ENCODE measurements around the gene CDH4.

The CDH4 gene

DNA sequence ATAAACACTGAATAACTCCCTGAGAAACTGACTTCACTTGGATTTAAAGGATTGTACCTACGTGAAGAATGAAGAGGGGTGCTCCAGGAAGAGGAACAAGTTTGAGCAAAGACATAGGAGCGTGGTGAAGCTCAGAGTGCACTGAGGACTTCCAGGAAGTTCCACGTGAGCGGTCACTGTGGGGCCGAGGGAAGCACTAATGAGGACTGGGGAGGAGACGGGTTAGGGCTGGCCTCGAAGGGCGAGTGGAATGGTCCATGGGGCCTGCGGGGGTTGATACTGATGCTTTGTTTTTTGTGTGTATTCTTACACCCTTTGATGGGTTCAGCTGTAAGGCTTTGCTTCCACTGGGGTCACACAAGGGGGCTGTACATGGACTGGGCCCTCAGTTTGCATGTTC is 91.9 kb downstream of the CDH4 start:
- H3K36me3 ChIP-seq (ENCODE audit: control insufficient read depth, insufficient read depth, low read length) = no peaks in the 10 kb centered on the region
- H3K4me3 ChIP-seq (ENCODE audit: low read depth, low read length) = no peak overlapping the region
- peaks cover 14% of the 10 kb centered on the region for H3K27me3 ChIP-seq (ENCODE audit: control insufficient read depth, insufficient read depth, low read length)

DNA sequence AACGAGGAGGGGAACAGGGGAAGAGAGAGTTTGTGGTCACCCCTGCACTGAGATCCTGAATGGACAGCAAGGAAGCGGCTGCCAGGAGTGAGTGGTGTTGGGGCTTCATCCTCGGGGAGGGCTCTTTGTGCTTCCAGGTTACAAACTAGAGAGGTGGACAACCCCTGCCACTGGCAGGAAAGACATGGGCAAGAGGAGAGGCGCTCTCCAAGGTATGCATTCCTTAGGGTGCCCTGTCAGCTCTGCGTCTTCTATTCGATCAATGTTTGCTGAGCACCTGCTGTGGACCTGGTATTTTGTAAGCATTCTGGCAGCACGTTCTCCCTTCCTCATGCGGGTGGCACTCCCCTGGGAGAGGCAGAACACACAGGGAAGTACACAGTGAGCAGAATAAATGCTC is 93.6 kb downstream of the CDH4 start:
- no peak overlapping the region for H3K9ac ChIP-seq (ENCODE audit: low read depth, low read length)
- H3K9me3 ChIP-seq (ENCODE audit: control insufficient read depth, insufficient read depth, low read length) = no peaks in the 10 kb centered on the region
- H3K36me3 ChIP-seq (ENCODE audit: control insufficient read depth, insufficient read depth, low read length) = no peaks in the 10 kb centered on the region
- H3K27me3 ChIP-seq (ENCODE audit: control insufficient read depth, insufficient read depth, low read length) = peaks cover 10% of the 10 kb centered on the region
- H3K4me3 ChIP-seq (ENCODE audit: low read depth, low read length) = no peak overlapping the region
- peaks cover 3% of the 10 kb centered on the region for H3K4me1 ChIP-seq (ENCODE audit: control insufficient read depth, insufficient read depth, low read length)

More for the DNA sequence above, 91.9 kb downstream of the CDH4 start:
- Histone ChIP-seq H3K4me1 (ENCODE audit: control insufficient read depth, insufficient read depth, low read length) (no peaks in the 10 kb centered on the region), H3K9me3 (ENCODE audit: control insufficient read depth, insufficient read depth, low read length) (no peaks in the 10 kb centered on the region), H3K9ac (ENCODE audit: low read depth, low read length) (no peak overlapping the region)

DNA sequence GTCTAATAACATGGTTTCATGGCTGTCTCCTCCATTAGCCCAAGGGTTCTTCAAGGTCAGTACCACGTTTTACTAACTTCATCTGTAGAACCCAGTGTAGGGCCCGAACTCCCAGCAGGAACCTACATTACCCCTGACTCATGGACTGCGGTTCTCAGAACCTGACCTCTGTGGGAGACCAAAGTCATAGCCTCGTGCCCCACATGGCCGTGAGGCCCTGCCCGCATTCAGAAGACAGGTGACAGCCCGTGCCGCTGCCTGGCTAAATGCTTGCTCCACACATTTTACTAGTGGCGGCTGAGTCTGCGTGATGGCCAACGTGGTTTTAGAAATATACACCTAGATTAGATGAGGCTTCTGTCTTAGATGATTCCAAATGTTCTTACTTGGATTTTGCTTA is 94.9 kb downstream of the CDH4 start:
- Histone ChIP-seq H3K4me1 (ENCODE audit: control insufficient read depth, insufficient read depth, low read length) (peaks cover 3% of the 10 kb centered on the region), H3K27me3 (ENCODE audit: control insufficient read depth, insufficient read depth, low read length) (peaks cover 10% of the 10 kb centered on the region), H3K36me3 (ENCODE audit: control insufficient read depth, insufficient read depth, low read length) (no peaks in the 10 kb centered on the region), H3K9ac (ENCODE audit: low read depth, low read length) (no peak overlapping the region), H3K4me3 (ENCODE audit: low read depth, low read length) (no peak overlapping the region), H3K9me3 (ENCODE audit: control insufficient read depth, insufficient read depth, low read length) (no peaks in the 10 kb centered on the region)

DNA sequence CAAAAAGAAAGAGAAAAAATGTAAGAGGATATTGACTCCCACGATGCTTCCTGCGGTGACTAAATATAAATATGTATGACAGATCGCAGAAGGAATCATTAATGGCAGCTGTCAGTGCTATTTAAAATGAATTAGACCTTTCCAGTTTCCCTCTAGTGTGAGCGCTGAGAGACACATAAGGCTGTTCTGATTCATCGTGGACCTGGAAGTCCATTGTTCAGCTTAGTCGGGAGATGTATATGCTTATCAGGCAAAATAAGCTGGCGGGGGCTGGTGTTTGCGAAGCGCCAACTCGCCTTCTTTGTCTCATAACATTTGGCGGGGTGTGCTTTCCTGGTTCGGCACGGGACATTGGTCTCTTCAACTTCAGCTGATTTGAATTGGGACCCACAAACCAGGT is 95.4 kb downstream of the CDH4 start:
- peaks cover 3% of the 10 kb centered on the region for H3K4me1 ChIP-seq (ENCODE audit: control insufficient read depth, insufficient read depth, low read length)
- H3K9ac ChIP-seq (ENCODE audit: low read depth, low read length) = no peak overlapping the region
- peaks cover 10% of the 10 kb centered on the region for H3K27me3 ChIP-seq (ENCODE audit: control insufficient read depth, insufficient read depth, low read length)
- H3K36me3 ChIP-seq (ENCODE audit: control insufficient read depth, insufficient read depth, low read length) = no peaks in the 10 kb centered on the region
- H3K4me3 ChIP-seq (ENCODE audit: low read depth, low read length) = no peak overlapping the region
- H3K9me3 ChIP-seq (ENCODE audit: control insufficient read depth, insufficient read depth, low read length) = no peaks in the 10 kb centered on the region

DNA sequence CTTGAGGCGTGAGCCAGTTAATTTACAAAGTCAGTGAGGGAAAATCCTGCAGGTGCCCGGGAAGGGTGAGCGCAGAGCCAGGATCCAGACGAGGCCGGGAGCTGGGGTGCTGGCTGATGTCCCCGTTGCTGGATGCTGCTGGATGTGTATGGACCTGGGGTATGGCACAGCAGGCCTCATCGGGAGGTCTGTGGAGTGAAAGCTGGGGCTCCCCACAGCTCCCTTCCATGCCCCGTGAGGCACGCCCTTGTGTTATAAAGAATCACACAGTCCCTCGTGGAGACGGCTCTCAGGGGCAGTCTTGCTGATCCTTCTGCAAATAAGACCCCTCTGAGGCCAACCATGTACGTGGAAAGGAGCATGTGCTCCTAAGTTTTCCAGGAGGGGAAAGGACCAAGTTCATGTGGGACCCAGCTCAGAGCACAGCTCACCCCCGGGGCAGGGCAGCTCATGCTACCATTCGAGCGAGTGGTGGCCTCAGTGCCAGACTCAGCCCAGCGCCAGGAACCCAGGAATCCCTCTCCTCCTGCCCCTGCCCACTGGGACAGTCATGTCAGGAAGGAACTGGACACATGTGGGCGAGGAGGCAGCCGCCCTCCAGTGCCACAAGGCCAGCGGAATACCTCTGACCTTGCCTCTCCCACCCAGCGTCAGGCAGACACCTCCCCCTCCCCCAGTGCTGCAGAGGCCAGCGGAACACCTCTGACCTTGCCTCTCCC is 97.5 kb downstream of the CDH4 start:
- Histone ChIP-seq H3K27me3 (ENCODE audit: control insufficient read depth, insufficient read depth, low read length) (peaks cover 7% of the 10 kb centered on the region), H3K9me3 (ENCODE audit: control insufficient read depth, insufficient read depth, low read length) (no peaks in the 10 kb centered on the region)

DNA sequence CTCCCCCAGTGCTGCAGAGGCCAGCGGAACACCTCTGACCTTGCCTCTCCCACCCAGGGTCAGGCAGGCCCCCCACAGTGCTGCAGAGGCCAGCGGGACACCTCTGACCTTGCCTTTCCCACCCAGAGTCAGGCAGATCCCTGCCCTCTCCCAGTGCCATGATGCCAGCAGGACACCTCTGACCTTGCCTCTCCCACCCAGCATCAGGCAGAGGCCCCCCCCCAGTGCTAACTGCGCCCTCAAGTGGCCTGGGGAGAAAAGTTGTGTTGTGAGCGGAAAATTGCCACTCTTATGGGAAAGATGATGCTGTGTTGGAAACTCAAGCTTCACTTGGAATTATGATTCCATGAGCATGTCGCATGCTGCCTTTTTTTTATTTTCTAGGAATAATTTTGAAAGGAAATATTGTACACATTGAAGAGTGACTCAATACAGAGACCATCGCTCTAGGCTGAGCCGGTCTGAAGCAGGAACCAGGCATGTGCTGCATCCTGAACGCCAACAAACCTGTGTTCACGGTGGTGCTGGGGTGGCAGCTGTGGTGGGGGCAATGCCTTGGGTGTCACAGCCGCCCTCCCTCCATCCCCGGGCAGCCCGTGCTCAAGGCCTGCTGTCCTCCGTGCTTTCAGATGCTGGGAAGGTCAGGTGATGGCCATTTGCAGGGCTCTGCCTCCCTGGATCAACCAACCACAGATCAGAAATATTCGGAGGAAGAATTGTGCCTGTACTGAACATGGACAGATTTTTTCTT is 98.6 kb downstream of the CDH4 start:
- H3K4me3 ChIP-seq (ENCODE audit: low read depth, low read length) = no peak overlapping the region
- H3K36me3 ChIP-seq (ENCODE audit: control insufficient read depth, insufficient read depth, low read length) = no peaks in the 10 kb centered on the region
- H3K9me3 ChIP-seq (ENCODE audit: control insufficient read depth, insufficient read depth, low read length) = no peaks in the 10 kb centered on the region
- H3K9ac ChIP-seq (ENCODE audit: low read depth, low read length) = no peak overlapping the region
- H3K4me1 ChIP-seq (ENCODE audit: control insufficient read depth, insufficient read depth, low read length) = peaks cover 3% of the 10 kb centered on the region
- peaks cover 6% of the 10 kb centered on the region for H3K27me3 ChIP-seq (ENCODE audit: control insufficient read depth, insufficient read depth, low read length)

More for the DNA sequence above, 97.5 kb downstream of the CDH4 start:
- H3K4me1 ChIP-seq (ENCODE audit: control insufficient read depth, insufficient read depth, low read length) = peaks cover 3% of the 10 kb centered on the region
- H3K9ac ChIP-seq (ENCODE audit: low read depth, low read length) = no peak overlapping the region
- no peaks in the 10 kb centered on the region for H3K36me3 ChIP-seq (ENCODE audit: control insufficient read depth, insufficient read depth, low read length)
- no peak overlapping the region for H3K4me3 ChIP-seq (ENCODE audit: low read depth, low read length)

DNA sequence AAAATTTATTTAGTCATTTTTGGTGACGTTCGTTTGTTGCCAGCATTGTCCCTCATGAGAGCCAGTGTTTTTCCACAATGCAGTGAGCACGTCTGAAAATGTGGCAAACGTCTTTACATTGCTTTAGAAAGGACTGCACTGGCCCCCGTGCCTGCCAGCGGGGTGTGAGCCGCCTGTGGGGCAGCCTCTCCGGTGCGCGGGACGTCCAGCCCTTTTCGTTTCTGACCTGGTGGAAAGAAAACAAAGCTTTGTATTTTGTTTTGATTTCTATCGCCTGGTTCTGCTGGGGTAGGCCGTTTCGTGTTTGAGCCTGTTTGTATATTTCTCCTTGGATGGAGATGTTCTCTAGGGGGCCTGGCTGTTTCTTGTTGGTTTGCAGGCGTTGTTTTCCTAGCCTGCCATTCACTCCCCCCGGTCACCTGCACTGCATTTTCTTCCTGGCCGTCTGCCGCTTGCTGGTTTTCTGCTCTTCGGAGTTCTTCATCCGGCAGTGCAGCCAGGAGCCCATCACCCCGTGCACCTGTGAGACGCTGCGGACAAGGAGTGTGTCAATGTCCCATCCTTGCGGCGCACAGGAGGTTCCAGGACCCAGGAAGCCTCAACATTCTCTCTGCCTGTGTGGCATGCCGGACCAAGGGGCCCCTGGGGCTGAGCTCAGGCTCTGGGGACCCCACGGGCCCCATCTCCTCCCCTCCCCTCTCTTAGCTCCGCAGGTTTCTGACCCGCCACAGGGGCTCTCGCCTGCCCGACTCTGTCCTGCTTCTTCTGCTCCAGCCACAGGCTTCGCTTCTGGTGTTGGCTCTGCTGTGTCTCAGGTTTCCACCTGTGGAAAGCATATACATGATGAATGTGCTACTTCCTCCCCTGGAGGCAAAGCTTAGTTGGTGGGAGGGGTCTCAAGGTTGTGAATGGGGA is 100.5 kb downstream of the CDH4 start:
- H3K36me3 ChIP-seq (ENCODE audit: control insufficient read depth, insufficient read depth, low read length) = no peaks in the 10 kb centered on the region
- no peak overlapping the region for H3K4me3 ChIP-seq (ENCODE audit: low read depth, low read length)
- H3K9ac ChIP-seq (ENCODE audit: low read depth, low read length) = no peak overlapping the region
- H3K27me3 ChIP-seq (ENCODE audit: control insufficient read depth, insufficient read depth, low read length) = peaks cover 7% of the 10 kb centered on the region
- no peaks in the 10 kb centered on the region for H3K9me3 ChIP-seq (ENCODE audit: control insufficient read depth, insufficient read depth, low read length)
- peaks cover 3% of the 10 kb centered on the region for H3K4me1 ChIP-seq (ENCODE audit: control insufficient read depth, insufficient read depth, low read length)

DNA sequence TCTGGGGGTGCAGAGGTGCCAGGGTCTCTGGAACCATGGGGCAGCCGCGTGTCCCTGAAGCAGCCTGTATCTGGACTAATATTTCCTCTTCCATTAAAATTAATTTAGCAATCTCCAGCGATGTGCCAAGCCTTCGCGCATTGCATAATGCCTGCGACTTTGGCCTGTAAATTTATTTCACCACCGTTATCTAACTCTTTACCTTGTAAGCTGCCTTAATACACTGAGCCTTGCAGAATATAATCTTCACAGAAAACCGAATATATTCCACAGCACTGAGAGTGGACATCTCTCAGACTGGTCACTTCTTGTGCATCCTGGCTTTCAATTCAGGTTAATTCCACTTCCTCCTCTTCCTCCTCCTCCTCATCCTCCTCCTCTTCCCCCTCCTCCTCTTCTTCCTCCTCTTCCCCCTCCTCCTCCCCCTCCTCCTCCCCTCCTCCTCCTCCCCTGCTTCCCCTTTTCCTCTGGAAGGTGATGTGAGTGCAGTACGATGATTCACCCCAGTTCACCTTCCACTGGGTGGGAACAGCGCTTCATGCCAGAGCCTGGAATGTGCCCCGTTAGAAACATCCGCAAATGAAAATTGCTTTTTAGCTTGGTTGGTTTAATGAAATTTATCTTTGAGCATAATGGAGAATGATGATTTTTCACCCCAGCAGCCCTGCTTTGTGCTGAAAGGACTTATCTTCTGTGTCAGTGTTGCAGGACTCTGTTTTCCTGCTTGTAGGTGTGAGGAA is 101.4 kb downstream of the CDH4 start:
- Histone ChIP-seq H3K27me3 (ENCODE audit: control insufficient read depth, insufficient read depth, low read length) (peaks cover 5% of the 10 kb centered on the region), H3K9ac (ENCODE audit: low read depth, low read length) (no peak overlapping the region), H3K36me3 (ENCODE audit: control insufficient read depth, insufficient read depth, low read length) (no peaks in the 10 kb centered on the region), H3K4me1 (ENCODE audit: control insufficient read depth, insufficient read depth, low read length) (peaks cover 3% of the 10 kb centered on the region), H3K9me3 (ENCODE audit: control insufficient read depth, insufficient read depth, low read length) (no peaks in the 10 kb centered on the region), H3K4me3 (ENCODE audit: low read depth, low read length) (no peak overlapping the region)

DNA sequence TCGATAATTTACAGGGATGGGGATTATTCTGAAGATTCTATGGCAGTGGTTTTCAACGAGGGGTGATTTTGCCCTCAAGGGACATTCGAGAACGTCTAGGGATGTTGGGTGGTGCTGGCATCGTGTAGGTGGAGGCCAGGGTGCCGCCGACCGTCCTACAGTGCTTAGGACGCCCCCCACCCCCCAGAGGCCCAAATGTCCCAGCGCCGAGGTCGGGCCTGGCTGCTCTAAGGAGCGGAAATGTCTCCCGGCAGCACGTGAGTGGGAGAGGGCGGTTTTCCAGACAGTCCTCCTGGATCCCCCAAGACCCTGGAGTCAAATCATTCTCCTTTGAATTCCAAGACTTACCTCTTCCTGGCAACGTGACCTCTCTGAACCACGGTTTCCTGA is 101.9 kb downstream of the CDH4 start:
- Histone ChIP-seq H3K4me3 (ENCODE audit: low read depth, low read length) (no peak overlapping the region), H3K9ac (ENCODE audit: low read depth, low read length) (no peak overlapping the region), H3K4me1 (ENCODE audit: control insufficient read depth, insufficient read depth, low read length) (peaks cover 3% of the 10 kb centered on the region), H3K36me3 (ENCODE audit: control insufficient read depth, insufficient read depth, low read length) (no peaks in the 10 kb centered on the region), H3K27me3 (ENCODE audit: control insufficient read depth, insufficient read depth, low read length) (peaks cover 5% of the 10 kb centered on the region), H3K9me3 (ENCODE audit: control insufficient read depth, insufficient read depth, low read length) (no peaks in the 10 kb centered on the region)

DNA sequence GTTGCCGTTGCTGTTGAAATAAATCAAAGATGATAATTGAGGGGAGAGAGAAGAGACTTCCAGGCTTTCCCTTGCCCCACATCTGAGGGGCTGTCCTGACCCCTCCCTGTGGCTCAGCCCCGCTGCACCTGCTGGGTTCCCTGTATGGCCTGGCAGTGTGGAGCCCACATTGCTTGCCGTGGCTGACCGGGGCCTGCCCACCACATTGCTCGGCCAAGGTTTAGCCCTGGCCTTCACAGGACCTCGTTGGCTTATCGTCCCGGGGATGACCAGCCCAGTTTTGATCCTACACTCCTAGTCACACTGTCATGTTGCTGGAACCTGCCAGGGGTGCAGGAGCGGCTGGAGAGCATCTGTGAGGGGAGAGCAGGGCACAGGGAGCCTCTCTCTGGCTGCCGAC is 102.4 kb downstream of the CDH4 start:
- Histone ChIP-seq H3K9ac (ENCODE audit: low read depth, low read length) (no peak overlapping the region), H3K4me1 (ENCODE audit: control insufficient read depth, insufficient read depth, low read length) (peaks cover 3% of the 10 kb centered on the region), H3K9me3 (ENCODE audit: control insufficient read depth, insufficient read depth, low read length) (no peaks in the 10 kb centered on the region), H3K27me3 (ENCODE audit: control insufficient read depth, insufficient read depth, low read length) (peaks cover 6% of the 10 kb centered on the region), H3K4me3 (ENCODE audit: low read depth, low read length) (no peak overlapping the region), H3K36me3 (ENCODE audit: control insufficient read depth, insufficient read depth, low read length) (no peaks in the 10 kb centered on the region)

DNA sequence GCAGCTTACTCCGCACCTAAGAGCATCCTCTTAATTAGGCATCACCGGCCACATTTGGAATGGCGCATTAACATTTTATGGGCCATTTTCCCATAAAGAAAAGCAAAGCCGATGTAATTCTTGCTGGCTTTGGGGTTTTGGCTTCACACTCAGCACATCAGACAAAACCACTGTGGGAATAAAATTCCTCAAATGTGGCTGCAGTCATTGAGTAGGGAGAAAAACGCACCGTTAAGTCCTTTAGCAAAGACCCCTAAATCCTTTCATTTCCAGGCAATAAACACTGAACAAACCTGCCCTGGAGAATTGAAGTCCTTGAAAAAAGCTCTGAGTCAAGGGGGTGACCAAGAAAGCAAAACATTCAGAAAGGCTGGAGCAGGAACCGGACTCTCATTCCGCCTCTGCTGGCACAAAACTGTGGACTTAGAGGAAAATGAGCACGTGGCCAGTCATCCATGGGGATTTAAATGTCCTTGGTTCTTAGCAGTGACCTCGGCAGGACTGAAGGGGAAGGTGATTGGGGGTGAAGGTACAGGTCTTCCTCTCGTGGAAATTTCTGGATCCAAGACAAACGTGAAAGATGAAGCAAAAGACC is 102.9 kb downstream of the CDH4 start:
- H3K27me3 ChIP-seq (ENCODE audit: control insufficient read depth, insufficient read depth, low read length) = peaks cover 10% of the 10 kb centered on the region
- no peak overlapping the region for H3K4me3 ChIP-seq (ENCODE audit: low read depth, low read length)
- no peaks in the 10 kb centered on the region for H3K36me3 ChIP-seq (ENCODE audit: control insufficient read depth, insufficient read depth, low read length)
- H3K4me1 ChIP-seq (ENCODE audit: control insufficient read depth, insufficient read depth, low read length) = no peaks in the 10 kb centered on the region
- no peaks in the 10 kb centered on the region for H3K9me3 ChIP-seq (ENCODE audit: control insufficient read depth, insufficient read depth, low read length)
- no peak overlapping the region for H3K9ac ChIP-seq (ENCODE audit: low read depth, low read length)
